NOMO-1 (cell line): ENCODE results near the gene CBLC.
"Not testable (repeated sequence)": the region's sequence is repeated elsewhere in the genome, so short reads cannot be mapped to it uniquely, and the experiment has no call there.

Experiments
- DNase-seq, 2 experiments: peaks; one replicate each; lab custom pipeline; 2025; ENCODE audit not compliant: unreplicated experiment in 2 of 2; lab: John Stamatoyannopoulos, UW

Gene CBLC

DNA sequence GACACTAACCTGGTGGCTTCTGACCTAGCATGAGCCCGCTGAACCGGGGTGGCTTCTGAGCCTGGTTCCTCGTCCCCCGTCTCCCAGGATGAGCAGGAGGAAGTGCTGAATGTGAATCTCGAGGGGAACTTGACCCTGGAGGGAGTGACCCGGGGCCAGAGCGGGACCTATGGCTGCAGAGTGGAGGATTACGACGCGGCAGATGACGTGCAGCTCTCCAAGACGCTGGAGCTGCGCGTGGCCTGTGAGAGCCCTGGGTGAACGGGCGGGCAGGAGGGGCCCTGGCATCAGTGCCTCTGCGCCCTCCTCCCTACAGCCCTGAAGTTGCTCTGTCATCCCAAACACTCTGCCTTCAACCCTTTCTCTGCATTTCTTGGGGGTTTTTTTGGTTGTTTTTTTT is 36.8 kb downstream of the CBLC start:
- DNase-seq: no peak

DNA sequence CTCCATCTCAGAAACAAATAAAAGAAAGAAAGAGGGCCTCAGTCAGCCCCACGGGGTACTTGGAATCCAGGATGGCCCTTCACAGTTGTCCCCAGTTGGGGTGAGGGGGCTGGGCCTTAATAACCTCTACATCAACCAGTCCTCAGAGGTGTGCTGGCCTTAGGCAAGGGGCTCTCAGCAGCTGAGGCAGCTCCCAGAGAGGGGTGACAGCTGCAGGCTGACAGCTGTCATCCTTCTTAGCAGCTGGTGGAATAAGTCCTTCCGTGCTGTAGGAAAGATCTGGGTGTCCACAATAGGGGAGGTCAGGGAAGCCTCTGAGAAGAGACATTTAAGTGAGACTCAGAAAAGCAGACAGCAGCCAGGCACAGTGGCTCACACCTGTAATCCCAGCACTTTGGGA is 38.6 kb downstream of the CBLC start:
- no peak for DNase-seq

GRCh38 chr19:44817725-44818465 is 40.2 kb downstream of the CBLC start:
- no peak for DNase-seq

- DNase-seq: no peak
These were observed 40.9 kb downstream of the CBLC start for GRCh38 chr19:44818466-44819031.

DNA sequence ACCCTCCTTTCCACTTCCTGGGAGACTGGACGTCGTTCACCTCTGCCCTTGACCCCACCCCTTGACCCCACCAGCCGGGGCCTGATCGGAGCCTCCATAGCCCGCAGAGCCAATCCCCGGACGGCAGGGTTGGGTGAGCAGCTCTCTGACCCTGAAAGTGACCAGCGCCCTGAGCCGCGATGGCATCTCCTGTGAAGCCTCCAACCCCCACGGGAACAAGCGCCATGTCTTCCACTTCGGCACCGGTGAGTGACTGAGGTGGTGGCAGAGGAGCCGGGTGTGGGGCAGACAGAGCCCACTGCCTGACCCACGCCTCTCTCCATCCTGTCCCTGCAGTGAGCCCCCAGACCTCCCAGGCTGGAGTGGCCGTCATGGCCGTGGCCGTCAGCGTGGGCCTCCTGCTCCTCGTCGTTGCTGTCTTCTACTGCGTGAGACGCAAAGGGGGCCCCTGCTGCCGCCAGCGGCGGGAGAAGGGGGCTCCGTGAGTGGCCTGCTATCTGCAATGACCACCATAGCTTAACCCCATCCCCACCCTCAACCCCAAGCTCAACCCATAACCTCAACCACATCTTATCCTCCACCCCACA is 41.6 kb downstream of the CBLC start:
- DNase-seq: no peak

DNA sequence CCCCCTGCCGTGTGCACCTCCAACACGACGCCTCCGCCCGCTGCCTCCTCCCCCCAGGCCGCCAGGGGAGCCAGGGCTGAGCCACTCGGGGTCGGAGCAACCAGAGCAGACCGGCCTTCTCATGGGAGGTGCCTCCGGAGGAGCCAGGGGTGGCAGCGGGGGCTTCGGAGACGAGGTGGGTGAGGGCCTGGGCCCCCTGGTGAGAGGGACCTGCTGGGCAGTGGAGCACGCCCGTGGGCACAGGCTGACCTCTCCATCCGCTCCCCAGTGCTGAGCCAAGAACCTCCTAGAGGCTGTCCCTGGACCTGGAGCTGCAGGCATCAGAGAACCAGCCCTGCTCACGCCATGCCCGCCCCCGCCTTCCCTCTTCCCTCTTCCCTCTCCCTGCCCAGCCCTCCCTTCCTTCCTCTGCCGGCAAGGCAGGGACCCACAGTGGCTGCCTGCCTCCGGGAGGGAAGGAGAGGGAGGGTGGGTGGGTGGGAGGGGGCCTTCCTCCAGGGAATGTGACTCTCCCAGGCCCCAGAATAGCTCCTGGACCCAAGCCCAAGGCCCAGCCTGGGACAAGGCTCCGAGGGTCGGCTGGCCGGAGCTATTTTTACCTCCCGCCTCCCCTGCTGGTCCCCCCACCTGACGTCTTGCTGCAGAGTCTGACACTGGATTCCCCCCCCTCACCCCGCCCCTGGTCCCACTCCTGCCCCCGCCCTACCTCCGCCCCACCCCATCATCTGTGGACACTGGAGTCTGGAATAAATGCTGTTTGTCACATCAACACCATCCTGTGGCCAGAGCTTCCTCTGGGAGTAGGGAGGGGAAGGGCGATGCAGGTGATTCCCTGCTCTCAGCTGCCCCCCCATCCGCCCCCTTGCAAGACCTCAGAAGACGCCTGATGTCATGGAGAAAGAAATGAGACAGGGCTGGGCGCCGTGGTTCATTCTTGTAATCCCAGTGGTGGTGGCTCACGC is 43.2 kb downstream of the CBLC start:
- DNase-seq: no peak

- no peak for DNase-seq
These were observed 44.5 kb downstream of the CBLC start for GRCh38 chr19:44822177-44822576.

DNA sequence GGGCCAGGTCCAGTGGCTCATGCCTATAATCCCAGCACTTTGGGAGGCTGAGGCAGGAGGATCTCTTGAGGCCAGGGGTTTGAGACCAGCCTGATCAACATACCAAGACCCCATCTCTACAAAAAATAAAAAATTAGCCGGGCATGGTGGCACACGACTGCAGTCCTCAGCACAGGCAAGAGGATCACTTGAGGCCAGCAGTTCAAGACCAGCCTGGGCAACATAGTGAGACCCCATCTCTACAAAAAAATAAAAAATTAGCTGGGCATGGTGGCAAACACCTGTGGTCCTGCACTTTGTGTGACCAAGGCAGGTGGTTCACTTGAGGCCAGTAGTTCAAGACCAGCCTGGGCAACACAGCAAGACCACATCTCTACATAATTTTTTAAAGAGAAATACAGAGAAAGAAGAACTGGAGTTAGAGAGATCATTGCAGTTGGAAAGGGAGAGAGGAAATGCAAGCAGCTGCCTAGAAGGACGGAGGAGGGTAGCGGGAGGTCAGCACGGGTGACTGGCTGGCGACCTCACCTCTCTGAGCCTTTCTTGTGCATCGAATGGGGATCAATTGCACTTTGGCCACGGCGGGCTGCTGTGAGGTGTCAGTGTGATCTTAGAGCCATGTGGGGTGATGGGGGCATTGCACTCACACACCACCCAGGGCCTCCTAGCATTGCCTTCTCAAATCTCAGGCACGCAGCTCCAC is 45.1 kb downstream of the CBLC start:
- DNase-seq: no peak

- no peak for DNase-seq
These were observed 45.6 kb downstream of the CBLC start for GRCh38 chr19:44823373-44823698.

DNA sequence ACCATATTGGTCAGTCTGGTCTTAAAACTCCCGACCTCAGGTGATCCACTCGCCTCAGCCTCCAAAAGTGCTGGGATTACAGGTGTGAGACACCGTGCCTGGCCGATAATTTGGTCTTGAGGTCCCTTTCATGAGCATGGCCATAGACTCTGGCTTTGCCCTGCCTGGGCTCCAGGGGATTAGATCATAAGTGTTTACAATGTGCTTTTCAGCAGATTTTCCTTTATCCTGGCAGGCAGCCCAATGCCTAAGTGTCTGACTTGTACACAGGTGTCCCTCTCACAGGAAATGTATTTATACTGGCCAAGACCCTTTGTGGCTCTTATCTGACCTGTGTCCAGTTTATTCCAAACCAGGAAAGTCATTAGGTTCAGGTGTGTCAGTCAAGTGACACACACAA is 47.1 kb downstream of the CBLC start:
- DNase-seq: no peak

DNA sequence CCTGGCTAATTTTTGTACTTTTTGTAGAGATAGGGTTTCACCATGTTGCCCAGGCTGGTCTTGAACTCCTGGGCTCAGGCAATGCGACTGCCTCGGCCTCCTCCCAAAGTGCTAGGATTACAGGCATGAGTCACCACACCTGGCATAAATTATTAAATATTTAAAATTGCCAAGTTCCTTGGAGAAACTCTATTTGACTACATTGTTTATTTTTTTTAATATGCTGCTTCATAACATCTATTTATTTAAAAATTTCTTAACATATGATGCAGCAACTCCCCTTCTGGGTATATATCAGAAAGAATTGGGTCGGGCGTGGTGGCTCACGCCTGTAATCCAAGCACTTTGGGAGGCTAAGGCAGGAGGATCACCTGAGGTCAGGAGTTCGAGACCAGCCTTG is 55.2 kb downstream of the CBLC start:
- DNase-seq: not testable (repeated sequence)

- DNase-seq: not testable (repeated sequence)
These were observed 56.7 kb downstream of the CBLC start for GRCh38 chr19:44834399-44834798.

DNA sequence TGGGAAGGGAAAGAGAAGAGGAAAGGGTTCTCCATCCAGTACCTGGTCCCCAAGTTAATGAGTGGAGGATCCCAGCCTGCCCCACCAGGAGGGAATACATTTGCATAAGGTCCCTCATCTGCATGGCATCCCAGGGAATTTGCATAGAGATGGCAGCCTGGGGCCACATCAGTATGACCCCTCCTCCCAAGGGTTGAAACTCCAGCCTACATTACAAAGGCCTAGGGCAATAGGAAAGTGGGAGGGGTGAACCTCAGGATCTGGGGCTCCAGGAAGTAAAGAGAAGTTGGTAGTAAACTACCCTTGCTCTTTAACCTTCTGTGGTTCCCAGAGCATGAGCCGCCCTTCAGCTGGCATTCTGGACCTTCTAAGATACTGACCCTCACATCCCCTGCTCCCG is 61.6 kb downstream of the CBLC start:
- no peak for DNase-seq

DNA sequence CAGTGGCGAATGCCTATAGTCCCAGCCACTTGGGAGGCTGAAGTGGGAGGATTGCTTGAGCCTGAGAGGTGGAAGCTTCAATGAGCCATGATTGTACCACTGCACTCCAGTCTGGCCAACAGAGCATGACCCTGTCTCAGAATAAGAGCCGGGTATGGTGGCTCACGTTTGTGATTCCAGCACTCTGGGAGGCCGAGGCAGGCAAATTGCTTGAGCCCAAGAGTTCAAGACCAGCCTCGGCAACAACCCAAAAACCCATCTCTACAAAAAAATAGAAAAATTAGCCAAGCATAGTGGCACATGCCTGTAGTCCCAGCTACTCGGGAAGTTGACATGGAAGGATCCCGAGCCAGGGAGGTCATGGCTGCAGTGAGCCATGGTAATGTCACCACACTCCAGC is 63.1 kb downstream of the CBLC start:
- no peak for DNase-seq

GRCh38 chr19:44841231-44841630 is 63.5 kb downstream of the CBLC start:
- no peak for DNase-seq

- no peak for DNase-seq
These were observed 67.6 kb downstream of the CBLC start for GRCh38 chr19:44845286-44845611.

- DNase-seq: peak; percentile 93
These were observed 68.1 kb downstream of the CBLC start, which contains the start of gene NECTIN2 for GRCh38 chr19:44845612-44846454. Gene NECTIN2 (plus strand): TSS chr19:44846297. CDS start chr19:44846526, 229 bp downstream.

GRCh38 chr19:44846455-44847143 is 68.9 kb downstream of the CBLC start:
- no peak for DNase-seq
